HL-60 (cell line): ENCODE measurements around the gene IL17F.

ENCODE experiments used
- DNase-seq, 2 experiments: peaks; one replicate each; pipeline ENCODE4 v3.0.0-alpha.2; 2010 to 2020; ENCODE audit warnings: low read depth in 1 of 2, low spot score in 1 of 2
- H3K27ac ChIP-seq: fragments of 250-450 bp; sonication (Bioruptor Pico); replicated peaks from 2 replicates; pipeline ENCODE4 v1.5.1; 2020; ENCODE audit warnings: mild to moderate bottlenecking, moderate library complexity
- H3K27me3 ChIP-seq: fragments of 250-450 bp; sonication (Bioruptor Pico); 2 replicates; pipeline ENCODE4 v1.5.1; 2021; ENCODE audit warnings: mild to moderate bottlenecking, moderate library complexity; ENCODE audit not compliant: insufficient read depth, poor library complexity, severe bottlenecking
- H3K4me3 ChIP-seq: replicated peaks from 2 replicates; pipeline ENCODE4 v1.5.1; 2011; ENCODE audit warnings: mild to moderate bottlenecking, control low read depth, low read length; ENCODE audit not compliant: insufficient read depth
- GABPA ChIP-seq: IDR thresholded peaks from 2 replicates; pipeline ENCODE4 v1.6.1; 2012; ENCODE audit warnings: low read depth
- POLR2AphosphoS5 ChIP-seq: IDR thresholded peaks from 2 replicates; pipeline ENCODE4 v1.6.1; 2012; ENCODE audit warnings: low read depth
- REST ChIP-seq: IDR thresholded peaks from 2 replicates; pipeline ENCODE4 v1.6.1; 2012; ENCODE audit warnings: low read depth; ENCODE audit not compliant: insufficient replicate concordance
- SPI1 ChIP-seq: IDR thresholded peaks from 2 replicates; pipeline ENCODE4 v1.6.1; 2012; ENCODE audit warnings: low read depth, mild to moderate bottlenecking, borderline replicate concordance
- TF ChIP-seq, protein P1 (sequence below): IDR thresholded peaks from one replicate; pipeline ENCODE4 v1.5.1; 2011; ENCODE audit warnings: low read length, control low read depth, inconsistent platforms; ENCODE audit not compliant: insufficient read depth

The IL17F gene

DNA sequence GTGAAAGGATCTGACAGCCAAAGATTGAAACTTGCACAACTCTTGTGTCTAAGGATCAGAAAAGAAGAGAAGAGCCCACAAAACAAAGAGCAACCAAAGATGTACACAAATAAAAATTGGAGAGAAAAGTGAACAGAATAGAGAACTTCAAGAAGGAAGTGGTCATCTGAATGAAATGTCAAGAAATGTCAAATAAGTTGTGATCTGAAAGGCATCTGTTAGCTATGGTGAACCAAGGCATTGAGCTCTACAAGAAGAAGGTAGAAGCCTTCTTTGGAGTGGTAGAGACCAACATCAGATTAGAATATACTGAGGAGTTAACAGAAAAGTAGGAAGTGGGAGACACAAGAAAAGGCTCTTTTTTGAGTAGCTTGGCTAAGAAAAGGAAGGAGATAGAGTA is 28.5 kb downstream of the IL17F start:
- DNase-seq = no peak
- H3K27me3 ChIP-seq = no peaks in the 10 kb centered on the region
- no peak overlapping the region for H3K4me3 ChIP-seq
- TF ChIP-seq, protein P1, sequence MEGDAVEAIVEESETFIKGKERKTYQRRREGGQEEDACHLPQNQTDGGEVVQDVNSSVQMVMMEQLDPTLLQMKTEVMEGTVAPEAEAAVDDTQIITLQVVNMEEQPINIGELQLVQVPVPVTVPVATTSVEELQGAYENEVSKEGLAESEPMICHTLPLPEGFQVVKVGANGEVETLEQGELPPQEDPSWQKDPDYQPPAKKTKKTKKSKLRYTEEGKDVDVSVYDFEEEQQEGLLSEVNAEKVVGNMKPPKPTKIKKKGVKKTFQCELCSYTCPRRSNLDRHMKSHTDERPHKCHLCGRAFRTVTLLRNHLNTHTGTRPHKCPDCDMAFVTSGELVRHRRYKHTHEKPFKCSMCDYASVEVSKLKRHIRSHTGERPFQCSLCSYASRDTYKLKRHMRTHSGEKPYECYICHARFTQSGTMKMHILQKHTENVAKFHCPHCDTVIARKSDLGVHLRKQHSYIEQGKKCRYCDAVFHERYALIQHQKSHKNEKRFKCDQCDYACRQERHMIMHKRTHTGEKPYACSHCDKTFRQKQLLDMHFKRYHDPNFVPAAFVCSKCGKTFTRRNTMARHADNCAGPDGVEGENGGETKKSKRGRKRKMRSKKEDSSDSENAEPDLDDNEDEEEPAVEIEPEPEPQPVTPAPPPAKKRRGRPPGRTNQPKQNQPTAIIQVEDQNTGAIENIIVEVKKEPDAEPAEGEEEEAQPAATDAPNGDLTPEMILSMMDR = no peak
- TF ChIP-seq GABPA = no peak
- TF ChIP-seq SPI1 = no peak
- no peak for TF ChIP-seq REST
- no peak overlapping the region for H3K27ac ChIP-seq

- TF ChIP-seq, protein P1 = no peak
- TF ChIP-seq REST (no peak), SPI1 (no peak), POLR2AphosphoS5 (no peak), GABPA (no peak)
- Histone ChIP-seq H3K27ac (no peak overlapping the region), H3K4me3 (no peak overlapping the region), H3K27me3 (no peaks in the 10 kb centered on the region)
- DNase-seq = no peak
Measured at GRCh38 chr6:52213127-52213526, 31.2 kb downstream of the IL17F start.

DNA sequence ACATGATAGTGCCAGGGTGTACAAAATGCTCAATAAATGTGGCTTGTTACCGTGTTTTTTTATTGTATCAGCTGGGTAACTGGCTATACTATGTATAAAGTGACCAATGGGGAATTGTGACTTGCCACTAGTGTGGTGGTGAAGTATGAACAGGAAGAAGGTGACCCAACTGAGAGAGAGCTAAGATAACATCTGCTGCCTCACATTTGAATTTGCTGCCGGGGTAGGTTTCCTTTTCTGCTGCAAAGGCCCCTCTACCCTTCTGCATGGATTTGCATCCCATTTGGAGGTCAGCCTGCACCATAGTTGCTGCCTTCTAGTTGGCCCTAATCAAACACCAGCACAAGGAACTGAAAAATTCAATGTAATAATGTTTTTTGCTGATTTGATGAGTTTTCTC is 34.1 kb downstream of the IL17F start:
- Histone ChIP-seq H3K27me3 (no peaks in the 10 kb centered on the region), H3K4me3 (no peak overlapping the region), H3K27ac (no peak overlapping the region)
- TF ChIP-seq GABPA = no peak
- TF ChIP-seq POLR2AphosphoS5 = no peak
- TF ChIP-seq, protein P1 = no peak
- TF ChIP-seq SPI1 = no peak
- TF ChIP-seq REST = no peak
- DNase-seq = no peak
